ENCODE data around the gene LYVE1. TPM values are rescaled to one million over a fixed set of nuclear protein-coding genes. Genes with fewer than 3 reads are reported as not detected.

The LYVE1 gene
- total RNA-seq, 1 donor from 2014 or later: 9.0 TPM

DNA sequence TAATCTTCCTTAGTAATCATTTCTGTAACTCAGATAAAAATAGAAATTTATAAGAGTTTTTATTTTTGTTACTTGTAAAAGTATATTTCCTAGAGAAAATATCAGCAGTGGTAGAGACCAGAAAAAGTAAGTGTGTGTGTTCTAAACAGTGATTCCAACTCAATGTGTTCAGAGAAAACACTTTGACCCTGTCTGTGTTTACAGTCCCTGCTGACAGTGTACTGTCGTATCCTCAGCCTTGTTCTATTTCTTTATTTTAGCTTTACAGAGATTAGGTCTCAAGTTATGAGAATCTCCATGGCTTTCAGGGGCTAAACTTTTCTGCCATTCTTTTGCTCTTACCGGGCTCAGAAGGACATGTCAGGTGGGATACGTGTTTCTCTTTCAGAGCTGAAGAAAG is 10.2 kb downstream of the LYVE1 start:
- DNase-seq: no peak

DNA sequence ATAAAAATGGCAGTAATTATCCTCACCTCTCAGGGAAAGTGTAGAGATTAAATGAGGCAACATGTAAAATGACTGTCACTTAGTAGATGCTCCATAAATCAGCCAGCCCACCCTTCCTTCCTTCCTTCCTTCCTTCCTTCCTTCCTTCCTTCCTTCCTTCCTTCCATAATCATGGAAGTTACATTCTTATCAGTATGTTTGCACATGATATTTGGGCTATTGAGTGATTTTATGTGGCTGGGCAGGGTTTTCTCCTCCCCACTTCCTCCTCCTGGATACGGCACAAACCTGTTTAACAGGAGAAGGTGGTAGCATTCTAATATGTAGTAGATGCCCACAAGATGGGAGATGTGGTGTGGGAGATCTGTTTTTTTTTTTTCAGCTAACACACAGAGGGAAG is 11.9 kb downstream of the LYVE1 start:
- DNase-seq: no peak

DNA sequence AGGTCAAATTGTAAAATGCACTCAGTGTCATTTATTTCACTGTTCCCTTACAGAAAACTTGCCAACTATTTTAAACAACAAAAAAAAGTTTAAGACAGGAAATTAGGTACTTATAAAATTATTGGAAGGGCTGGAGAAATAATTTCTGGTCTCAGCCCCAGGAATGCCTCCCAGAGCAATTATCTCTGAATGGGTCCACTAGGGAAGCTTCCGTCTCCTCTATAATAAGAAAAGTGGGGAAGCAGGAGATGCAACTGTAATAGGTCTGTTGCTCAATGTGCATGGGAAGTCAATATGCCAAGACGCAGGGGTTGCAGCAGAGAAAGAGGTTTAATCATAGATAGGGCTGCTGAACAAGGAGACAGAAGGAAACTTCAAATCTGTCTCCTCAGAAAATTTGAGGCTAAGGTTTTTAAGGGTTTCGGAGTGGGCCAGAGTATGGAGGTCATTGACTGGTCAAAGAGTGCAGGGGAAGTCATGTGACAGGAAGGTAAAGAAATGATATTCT is 16.6 kb downstream of the LYVE1 start:
- DNase-seq: no peak

DNA sequence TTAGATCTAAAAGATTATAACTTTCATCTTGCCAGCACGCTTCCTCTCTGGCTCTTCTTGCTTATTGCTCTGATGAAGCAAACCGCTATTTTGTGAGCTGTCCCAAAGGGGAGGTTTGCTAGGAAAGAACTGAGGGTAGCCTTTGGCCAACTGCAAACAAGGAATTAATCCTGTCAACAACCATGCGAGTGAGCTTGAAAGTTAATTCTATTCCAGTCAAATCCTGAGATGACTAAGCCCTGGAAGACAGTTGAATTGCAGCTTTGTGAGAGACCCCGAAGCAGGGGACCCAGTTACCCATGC is 17.2 kb downstream of the LYVE1 start:
- DNase-seq: no peak

DNA sequence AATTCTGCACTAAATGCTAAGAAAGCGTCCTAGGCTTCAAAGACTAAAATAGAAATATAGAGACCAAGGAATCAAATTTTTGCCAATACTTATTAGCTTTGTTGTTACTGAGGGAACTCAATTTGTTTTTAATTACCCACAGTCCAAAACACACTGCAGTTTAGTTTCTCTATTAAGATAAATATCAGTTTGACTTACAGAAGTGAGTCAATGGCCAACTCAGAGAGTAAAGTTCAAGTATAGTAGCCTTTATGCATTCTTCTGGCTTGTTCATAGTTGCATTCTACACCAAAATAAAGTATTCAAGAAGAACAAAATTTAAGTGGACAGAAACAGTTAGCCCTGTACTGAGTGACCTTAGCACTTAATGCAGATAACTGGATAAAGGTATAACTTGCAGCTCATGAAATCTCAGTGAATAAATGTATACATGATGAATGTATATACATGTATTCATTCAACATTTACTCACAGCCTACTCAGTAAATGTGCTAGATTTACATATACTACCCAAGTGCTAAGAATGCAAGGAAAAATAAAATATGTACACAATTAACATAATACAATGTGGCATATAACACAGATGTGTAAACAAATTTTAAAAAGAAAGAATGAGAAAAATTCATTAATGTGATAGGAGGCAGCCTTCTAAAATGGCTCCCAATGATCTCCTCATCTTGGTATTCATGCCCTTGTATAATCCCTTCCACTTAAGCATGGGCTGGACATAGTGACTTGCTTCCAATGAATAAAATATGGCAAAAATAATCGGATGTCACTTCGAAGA is 17.8 kb downstream of the LYVE1 start:
- DNase-seq: no peak

DNA sequence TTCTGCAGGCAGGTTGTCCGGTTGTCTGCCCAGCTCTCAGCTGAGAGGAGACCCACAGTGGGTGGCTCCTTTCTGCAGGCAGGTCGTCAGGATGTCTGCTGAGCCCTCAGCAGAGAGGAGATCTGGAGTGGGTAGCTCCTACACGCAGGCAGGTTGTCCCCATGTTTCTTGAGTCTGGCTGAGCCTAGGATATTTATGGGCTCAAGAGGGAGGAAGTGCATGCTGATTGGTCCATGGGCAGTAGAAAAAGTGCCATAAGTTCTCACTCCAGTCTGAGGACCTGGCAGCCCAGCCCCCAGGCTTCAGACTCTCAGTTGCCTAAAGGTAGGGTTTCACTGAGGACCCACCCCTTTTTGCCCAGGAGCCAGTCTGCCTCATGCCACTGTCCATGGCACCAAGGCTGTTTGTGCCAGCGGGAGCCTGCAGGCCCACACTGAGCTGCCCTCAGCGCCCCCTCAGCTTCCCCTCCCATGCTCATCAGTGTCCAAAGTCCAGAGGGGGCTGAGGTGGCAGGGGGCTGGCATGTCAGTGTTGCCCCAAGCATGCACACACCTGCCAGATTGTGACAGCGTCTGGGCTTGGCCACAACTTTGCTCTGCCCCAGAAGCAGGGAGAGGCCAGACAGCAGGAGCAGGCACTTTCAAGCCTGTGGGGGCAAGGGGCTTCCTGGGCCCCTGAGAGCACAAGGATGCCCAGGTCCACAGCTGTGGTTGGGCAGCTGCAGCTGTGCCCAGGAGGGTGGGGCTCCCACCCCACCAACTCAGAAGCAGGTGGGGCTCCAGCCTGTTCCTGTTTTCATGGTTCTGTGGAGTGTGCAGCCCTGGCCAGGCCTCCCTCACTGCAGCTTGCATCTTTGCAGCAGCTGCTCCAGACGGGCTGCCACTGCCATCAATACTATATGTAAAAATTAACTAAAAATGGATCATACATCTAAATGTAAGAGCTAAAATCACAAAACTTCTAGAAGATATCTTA is 23.7 kb downstream of the LYVE1 start:
- DNase-seq: no peak

DNA sequence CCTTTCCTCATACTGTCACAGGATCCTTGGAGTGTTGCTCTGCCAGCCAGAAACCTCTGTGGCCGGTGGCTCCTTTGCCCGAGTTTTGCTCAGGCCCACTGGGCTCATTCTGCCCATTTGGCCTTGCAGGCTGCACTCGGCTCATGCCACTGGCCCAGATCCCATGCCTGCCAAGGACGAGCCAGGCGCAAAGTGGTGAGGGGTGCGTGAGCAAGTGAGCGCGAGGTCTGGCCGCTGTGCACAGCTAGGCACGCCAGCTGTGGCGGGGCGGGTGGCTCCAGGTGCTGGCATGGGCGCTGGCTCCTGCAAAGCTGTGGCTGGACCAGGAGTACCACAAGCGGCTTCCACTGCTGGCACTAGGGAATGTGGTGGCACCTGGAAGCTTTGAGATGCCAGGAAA is 24.7 kb downstream of the LYVE1 start:
- DNase-seq: no peak

DNA sequence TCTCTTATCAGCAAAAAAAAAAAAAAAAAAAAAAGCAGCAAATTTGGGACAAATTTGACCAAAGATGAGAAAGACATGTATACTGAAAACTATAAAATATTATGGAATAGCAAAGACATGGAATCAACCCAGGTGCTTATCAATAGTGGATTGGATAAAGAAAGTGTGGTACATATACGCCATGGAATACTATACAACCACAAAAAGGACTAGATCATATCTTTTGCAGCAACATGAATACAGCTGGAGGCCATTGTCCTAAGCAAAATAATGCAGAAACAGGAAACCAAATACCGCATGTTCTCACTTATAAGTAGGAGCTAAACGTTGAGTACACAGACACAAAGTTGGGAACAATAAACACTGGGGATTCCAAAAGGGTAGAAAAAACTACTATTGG is 25.7 kb downstream of the LYVE1 start:
- DNase-seq: no peak

DNA sequence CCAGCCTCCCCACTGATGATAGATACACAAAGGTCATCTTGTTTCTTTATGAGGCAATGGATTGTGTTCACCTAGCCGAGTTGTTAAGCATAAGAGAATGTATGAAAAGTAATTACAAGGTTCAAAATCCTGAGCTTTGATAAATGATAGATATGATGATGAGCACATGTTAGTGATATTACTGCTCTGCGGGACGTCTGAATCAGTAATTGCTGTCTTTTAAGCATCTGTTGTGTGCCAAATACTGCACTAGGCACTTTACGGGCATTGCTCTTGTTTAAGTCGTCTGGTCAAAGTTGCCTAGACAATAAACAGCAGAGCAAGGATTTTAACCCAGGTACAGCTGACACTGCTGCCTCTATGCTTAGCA is 26.9 kb downstream of the LYVE1 start:
- DNase-seq: no peak

DNA sequence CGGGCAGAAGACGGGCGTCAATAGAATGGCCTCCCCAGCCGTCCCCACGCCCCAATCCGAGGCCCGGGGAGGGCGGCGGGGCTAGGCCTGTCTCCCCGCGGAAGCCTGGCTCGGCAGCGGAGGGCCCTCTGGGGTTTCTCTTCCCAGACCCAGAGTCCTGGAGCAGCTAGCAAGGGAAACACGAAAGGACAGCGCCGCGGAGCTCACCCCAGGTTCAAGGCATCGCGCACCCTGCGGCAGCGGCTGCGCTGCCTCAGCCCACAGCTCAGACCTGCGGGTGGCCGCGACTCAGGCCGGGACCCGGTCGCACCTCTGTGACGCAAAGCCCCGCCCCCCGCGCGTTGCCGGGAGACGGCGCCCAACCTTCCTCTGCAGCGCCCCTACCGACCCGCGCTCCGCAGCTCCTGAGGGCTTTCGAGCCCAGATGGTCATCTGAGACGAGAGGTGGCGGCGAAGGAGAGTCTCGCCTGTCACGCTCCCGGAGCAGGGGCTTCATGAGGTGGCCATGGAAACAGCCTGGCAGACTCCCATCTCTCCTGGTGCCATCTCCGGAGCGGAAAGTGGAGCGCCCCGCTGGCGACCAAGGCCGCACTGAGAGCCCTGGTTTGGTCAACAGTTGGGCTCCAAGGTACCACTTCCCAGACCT is 27.4 kb downstream of the LYVE1 start, which contains the start of gene RNF141:
TSS of gene RNF141 (minus strand) at position 273 of the 646 bp plus-strand sequence. CDS start 7,029 bp downstream, outside the sequence.
- peak; percentile 88 for DNase-seq

DNA sequence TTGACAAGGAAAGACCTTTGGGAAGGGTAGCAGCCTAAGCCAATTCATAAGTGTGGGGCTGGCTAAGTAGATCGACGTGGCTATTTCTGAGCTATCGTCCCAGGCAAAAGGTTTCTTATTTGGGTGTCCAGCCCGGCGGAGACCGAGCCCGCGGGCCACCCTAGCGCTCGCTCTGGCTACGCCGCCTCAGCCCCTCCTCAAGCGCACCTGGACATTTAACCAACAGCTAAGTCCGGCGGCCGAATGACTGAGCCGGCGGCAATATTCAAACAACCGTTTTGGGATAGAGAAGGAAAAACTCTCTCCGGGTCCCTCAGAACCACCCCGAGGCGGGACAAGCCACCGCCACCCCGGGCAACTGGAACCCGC is 27.9 kb downstream of the LYVE1 start:
- peak; percentile 46 for DNase-seq

DNA sequence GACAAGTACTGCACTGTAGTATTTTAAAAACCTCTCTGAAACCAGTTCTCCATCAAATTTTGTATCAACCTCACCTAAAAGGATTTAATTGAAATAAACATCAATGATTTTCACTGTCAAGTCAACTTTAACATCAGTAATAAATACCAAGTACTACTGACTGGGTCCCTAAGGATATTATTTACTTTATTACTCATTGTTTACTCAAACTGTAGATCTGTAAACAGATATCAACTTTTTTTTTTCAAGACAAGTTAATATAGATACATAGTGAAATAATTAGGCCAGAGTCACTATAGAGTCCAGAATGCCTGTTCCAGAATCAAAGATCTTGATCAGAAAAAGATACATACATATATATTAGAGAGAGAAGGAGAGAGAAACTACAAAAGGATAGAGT is 29.1 kb downstream of the LYVE1 start:
- no peak for DNase-seq

DNA sequence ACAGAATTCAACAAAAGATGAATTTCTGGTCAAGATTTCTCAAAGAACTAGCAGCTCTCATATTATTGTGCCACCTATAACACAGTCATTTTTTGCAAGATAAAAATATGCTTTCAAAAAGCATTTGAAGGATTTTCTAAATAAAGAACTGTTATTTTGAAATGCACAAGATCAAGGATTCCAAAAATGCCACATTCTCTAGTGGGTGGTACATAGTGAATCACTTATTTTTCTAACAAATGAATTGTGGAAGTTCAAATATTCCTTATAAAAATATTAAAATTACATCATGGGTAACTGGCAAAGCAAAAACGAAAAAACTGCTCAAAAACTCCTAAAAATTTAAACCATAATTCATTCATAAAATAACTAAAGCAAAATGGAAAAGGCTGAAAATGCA is 29.5 kb downstream of the LYVE1 start:
- no peak for DNase-seq

DNA sequence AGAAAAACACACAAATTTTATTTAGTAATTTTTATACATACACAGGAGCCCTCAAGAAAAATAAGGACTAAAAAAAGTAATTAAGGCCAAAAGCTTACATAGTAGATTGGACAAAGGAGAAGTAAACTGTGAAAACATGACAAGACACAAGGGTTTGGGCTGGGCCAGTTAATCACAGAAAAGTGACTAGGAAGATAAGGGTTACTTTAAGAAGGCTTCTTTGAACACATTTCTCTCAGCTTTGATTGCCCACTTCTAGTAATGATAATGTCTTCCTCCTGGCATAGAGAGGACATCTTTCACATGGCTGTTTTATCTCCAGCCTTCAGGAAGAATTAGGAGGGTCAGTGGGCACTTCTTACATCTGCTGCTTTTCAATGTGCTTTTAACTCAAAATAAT is 30.9 kb downstream of the LYVE1 start:
- DNase-seq: no peak

DNA sequence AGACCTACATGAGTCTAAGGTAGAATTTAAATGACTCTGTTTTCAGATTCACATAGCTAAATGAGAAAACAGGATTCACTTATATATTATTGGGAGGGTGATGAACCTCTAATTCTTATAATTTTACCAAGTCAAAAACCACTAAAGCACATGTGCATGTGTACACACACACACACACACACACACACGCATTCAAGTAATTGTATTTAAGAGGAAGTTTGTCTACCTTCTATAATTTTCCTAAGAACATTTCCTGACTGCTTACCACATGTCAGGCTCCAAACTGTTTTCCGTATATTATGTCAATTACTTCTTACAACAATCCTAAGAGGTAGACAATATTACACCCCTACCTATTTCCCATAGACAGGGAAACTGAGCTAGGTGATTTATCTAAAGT is 34.1 kb downstream of the LYVE1 start:
- no peak for DNase-seq

DNA sequence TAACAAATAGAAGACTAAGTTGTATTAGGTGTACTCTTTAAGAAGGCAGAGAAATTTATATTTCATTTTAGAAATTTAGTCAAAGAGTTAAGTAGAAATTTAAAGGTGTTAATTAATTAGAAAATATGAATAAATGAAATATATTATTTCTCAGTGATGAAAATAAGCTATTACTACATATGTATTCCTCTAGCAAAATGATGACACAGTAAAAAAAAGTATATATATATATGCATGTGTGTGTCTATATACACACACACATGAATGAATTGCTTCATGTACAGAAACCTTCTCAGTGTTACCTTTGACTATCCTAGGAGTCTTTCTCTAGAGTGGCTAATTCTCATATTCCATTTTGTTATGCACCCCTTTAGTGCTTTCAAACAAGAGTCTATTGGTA is 35.1 kb downstream of the LYVE1 start:
- no peak for DNase-seq

DNA sequence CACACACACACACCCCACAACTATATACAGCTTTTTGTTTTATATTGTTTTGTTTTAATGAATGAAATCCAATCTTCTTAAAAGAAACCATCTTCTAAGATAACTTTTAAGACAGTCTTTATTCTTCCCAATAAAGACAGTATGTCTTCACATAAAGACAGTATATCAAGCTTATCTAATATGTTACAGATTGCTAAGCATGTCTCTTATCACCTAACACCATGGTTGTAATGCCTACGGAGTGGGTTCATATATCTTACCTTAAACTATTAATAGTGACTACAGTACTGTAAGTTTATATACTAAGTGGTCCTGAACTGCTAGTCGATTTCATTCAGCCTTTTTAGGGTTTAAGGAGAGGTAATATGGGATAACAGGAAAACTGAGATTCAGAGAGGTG is 35.9 kb downstream of the LYVE1 start:
- no peak for DNase-seq

DNA sequence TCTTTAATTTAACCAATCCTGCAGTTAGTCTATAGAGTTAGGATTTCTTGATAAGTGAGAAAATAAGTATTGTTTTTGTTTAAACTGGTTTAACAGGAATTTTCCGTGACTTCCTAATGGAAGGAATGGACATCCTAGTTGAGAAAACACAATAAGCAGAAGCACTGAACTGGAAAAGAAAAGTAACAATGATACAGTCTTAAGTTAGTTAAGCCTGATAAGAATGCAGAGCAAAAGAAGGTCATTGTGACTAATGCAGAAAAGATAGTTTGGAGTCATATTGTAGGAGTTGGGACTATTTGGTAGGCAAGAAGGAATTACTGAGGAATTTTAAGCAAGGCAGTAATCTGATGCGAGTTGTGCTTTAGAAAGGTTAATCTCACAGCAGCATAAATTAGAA is 39.2 kb downstream of the LYVE1 start:
- DNase-seq: no peak

DNA sequence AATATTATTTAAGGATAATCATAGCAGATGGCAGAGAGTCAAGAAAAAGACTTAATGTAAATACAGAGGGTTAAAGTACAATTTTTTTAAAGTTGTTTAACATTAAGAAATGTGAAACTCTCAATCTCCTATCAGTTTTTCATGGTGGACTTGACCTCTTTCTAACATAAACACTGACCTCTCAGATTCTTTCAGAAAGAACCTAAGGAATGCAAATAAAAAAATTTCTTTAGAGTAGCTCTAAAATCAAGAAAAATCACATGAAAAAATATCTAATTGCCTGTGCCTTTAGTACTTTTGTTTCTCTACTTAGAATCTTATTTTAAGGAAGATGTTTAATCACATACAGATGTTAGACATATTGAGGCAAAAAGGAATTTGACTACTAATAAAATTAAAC is 40.3 kb downstream of the LYVE1 start:
- DNase-seq: no peak

DNA sequence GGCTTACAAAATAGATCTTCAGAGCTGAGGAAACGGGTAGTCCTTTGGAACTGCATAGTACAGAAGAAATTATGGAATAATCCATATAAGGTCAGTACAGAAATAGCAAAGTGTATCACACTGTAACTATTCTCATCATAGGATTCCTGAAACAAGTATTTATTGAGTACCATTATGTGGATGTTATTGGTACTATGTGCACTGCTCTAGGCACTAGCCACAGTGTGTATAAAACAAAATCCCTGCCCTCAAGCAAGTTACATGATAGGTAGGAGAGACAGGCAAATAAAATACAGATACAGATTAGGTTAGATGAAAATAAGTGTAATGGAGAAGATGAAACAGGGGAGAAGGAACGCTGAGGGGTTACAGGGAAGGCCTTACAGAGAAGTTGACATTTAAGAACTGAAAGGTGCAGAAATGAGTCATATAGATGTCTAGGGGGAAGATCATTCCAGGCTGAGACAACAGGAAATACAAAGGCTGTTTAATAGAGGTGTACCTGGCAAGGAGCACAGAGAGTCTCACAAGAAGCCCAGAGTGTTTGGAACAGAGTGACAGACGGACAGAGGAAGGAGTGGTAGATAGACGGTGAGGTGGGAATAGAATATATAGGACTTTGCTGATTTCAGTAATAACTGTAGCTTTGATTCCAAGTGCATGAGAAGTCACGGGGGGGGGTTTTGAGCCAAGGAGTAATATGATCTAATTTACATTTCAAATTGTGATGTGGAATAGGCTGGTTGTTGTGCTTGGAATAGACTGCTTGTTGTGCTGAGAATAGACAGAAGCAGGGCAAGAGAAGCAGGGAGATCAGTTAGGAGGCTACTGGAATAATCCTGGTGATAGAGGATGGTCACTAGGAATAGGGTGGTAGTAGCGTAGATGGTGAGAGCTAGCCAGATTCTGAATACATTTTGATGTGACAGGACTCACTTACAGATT is 41.2 kb downstream of the LYVE1 start:
- no peak for DNase-seq

DNA sequence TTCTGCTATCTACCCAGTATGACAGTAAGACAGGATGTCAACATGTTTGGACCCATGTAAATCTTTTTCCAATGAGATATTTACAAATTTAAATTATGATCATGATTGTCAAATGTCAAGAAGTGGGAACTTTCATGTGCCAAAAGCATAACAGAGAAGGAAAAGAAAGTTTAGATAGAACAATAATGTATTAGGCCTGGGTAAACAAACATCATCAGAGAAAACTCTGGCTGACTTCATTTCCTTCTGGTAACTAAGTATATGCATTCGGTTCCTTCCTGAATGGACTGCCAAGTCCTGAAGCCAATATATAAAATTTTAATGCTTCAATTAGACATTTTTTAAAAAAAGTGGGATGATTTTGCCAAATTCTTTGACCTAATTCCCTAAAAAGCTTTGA is 44.0 kb downstream of the LYVE1 start:
- DNase-seq: no peak

DNA sequence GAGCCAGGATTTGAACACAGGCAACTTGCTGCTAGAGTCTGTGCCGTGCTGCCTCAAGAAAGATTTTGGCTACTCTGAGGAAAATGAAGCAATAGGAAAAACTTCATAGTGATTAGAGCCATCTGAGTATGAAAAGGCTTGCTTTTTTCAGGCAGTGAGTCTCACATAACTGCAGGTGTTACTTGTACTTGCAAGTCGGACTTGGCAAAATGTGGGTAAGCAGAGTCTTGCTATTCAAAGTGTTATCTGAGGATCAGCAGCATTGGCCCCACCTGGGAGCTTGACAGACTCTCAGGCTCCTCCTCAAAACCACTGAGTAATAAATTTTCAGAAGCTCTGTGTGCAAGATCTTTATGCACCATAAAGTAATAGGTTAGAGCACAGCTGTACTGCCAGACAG is 45.5 kb downstream of the LYVE1 start:
- DNase-seq: no peak
